GM12878 (cell line): ENCODE results near the gene METTL8. TPM values are rescaled to one million over a fixed set of nuclear protein-coding genes. Genes with fewer than 3 reads are reported as not detected.

Source experiments
- ETV6 ChIP-seq, 2 experiments: fragments of 450-650 bp in 1 of 2; IDR thresholded peaks in 1 of 2; conservative IDR thresholded peaks in 1 of 2; 2 replicates each; pipeline ENCODE4 v1.6.1; 2014; ENCODE audit warnings: antibody characterized with exemption in 1 of 2, borderline replicate concordance in 1 of 2, low read depth in 1 of 2, mild to moderate bottlenecking in 1 of 2, moderate library complexity in 1 of 2
- IKZF1 ChIP-seq: fragments of 450-650 bp; conservative IDR thresholded peaks from 2 replicates; pipeline ENCODE4 v1.6.1; 2017; ENCODE audit warnings: antibody characterized with exemption, mild to moderate bottlenecking
- JUNB ChIP-seq: IDR thresholded peaks from 2 replicates; pipeline ENCODE4 v1.6.1; 2016; ENCODE audit warnings: antibody characterized with exemption, mild to moderate bottlenecking
- NFIC ChIP-seq: IDR thresholded peaks from 2 replicates; pipeline ENCODE4 v1.6.1; 2012; ENCODE audit warnings: low read depth, mild to moderate bottlenecking, inconsistent platforms, low read length, moderate library complexity
- PAX8 ChIP-seq: fragments of 450-650 bp; IDR thresholded peaks from 2 replicates; pipeline ENCODE4 v1.6.1; 2017; ENCODE audit warnings: mild to moderate bottlenecking, moderate library complexity
- PBX3 ChIP-seq: IDR thresholded peaks from 2 replicates; pipeline ENCODE4 v1.6.1; 2011; ENCODE audit warnings: mild to moderate bottlenecking, low read depth, low read length, moderate library complexity; ENCODE audit not compliant: insufficient replicate concordance
- SIN3A ChIP-seq: IDR thresholded peaks from 2 replicates; pipeline ENCODE4 v1.6.1; 2012; ENCODE audit warnings: low read depth, low read length, improper control_type of control experiment
- STAT1 ChIP-seq: fragments of 450-650 bp; conservative IDR thresholded peaks from 2 replicates; pipeline ENCODE4 v1.6.1; 2014; ENCODE audit warnings: antibody characterized with exemption, mild to moderate bottlenecking
- SUZ12 ChIP-seq: fragments of 200-600 bp; sonication (generic); IDR thresholded peaks from one replicate; pipeline ENCODE4 v1.6.1; 2018; ENCODE audit warnings: antibody characterized with exemption, mild to moderate bottlenecking; ENCODE audit not compliant: unreplicated experiment
- WRNIP1 ChIP-seq: IDR thresholded peaks from 2 replicates; pipeline ENCODE4 v1.6.1; 2011; ENCODE audit warnings: low read depth, low read length, improper control_type of control experiment, borderline replicate concordance
- ZNF207 ChIP-seq: fragments of 450-650 bp; IDR thresholded peaks from 2 replicates; pipeline ENCODE4 v1.6.1; 2014; ENCODE audit warnings: antibody characterized with exemption, mild to moderate bottlenecking, borderline replicate concordance
- polyA plus RNA-seq, 11 experiments: library from polyadenylated mRNA; depleted of rRNA in 4 of 11; unstranded in 6 of 11; stranded (reverse) in 5 of 11; fragments of >200 nt; fragmentation: Nextera tagmentation in 4 of 11; fragmentation: Illumina TruSeq in 1 of 11; extraction: Ambion mirVana in 4 of 11; extraction: Trizol in 1 of 11; gene quantifications; 1 replicate in 1 of 11; 2 replicates in 10 of 11; pipeline versions ENCODE4 v1.2.1 to v1.2.3, GENCODE V29; 2011 to 2016; ENCODE audit warnings: inconsistent platforms in 2 of 11, missing spikeins in 2 of 11, low read depth in 1 of 11
- total RNA-seq, 4 experiments: library from RNA; depleted of rRNA in 3 of 4; stranded (reverse); fragments of >200 nt in 3 of 4; fragmentation: Illumina TruSeq in 1 of 4; extraction: Trizol in 1 of 4; gene quantifications; 2 replicates each; pipeline versions ENCODE4 v1.2.1 to v1.2.3, GENCODE V29; 2013 to 2021
- TF ChIP-seq, protein P1 (sequence below): fragments of 150-350 bp; IDR thresholded peaks from 2 replicates; pipeline ENCODE4 v1.6.1; 2016; ENCODE audit warnings: low read depth, low read length

Gene METTL8
- total and polyA plus RNA-seq, 10 of the 15 experiments (the other 5 are each of a cell fraction or from before 2014, with no cell fraction given): 30.8 to 96.3 (median 51.5) TPM

- TF ChIP-seq, protein P1, sequence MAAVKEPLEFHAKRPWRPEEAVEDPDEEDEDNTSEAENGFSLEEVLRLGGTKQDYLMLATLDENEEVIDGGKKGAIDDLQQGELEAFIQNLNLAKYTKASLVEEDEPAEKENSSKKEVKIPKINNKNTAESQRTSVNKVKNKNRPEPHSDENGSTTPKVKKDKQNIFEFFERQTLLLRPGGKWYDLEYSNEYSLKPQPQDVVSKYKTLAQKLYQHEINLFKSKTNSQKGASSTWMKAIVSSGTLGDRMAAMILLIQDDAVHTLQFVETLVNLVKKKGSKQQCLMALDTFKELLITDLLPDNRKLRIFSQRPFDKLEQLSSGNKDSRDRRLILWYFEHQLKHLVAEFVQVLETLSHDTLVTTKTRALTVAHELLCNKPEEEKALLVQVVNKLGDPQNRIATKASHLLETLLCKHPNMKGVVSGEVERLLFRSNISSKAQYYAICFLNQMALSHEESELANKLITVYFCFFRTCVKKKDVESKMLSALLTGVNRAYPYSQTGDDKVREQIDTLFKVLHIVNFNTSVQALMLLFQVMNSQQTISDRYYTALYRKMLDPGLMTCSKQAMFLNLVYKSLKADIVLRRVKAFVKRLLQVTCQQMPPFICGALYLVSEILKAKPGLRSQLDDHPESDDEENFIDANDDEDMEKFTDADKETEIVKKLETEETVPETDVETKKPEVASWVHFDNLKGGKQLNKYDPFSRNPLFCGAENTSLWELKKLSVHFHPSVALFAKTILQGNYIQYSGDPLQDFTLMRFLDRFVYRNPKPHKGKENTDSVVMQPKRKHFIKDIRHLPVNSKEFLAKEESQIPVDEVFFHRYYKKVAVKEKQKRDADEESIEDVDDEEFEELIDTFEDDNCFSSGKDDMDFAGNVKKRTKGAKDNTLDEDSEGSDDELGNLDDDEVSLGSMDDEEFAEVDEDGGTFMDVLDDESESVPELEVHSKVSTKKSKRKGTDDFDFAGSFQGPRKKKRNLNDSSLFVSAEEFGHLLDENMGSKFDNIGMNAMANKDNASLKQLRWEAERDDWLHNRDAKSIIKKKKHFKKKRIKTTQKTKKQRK: no peak
- TF ChIP-seq STAT1: 0 out of 2 replicates have a peak, but pooled peaks have one; percentile 20
- TF ChIP-seq SUZ12: no peak
- TF ChIP-seq SIN3A: peak; percentile 62
- TF ChIP-seq IKZF1: peak; percentile 98
- no peak; a peak in 1 of 4 replicates for TF ChIP-seq ETV6 (conservative IDR thresholded peaks at IDR 0.05 in 1 of 2, IDR thresholded peaks at IDR 0.05 in 1 of 2; ENCODE audit: borderline replicate concordance in 1 of 2, low read depth in 1 of 2)
- no peak for TF ChIP-seq PBX3
- TF ChIP-seq PAX8: no peak
- TF ChIP-seq NFIC: no peak
- TF ChIP-seq WRNIP1: no peak
- TF ChIP-seq JUNB: no peak
- peak; percentile 88 for TF ChIP-seq ZNF207
- TF ChIP-seq, all 136 proteins: peak for 65
Observed at GRCh38 chr2:171434013-171434989, 511 bp upstream of the METTL8 start, which contains the start of gene DCAF17 (continued).
